ENCODE data around the gene CLK2. TPM values are rescaled to one million over a fixed set of nuclear protein-coding genes. Genes with fewer than 3 reads are reported as not detected.

CLK2 gene
- total and polyA plus RNA-seq, 2 of the 13 experiments (the other 11 are each of a cell fraction or from before 2014, with no cell fraction given), result 20.1 to 73.5 TPM

GRCh38 chr1:155255243-155256007 lies 17.9 kb downstream of the CLK2 start, which contains the start of gene ENTREP3 (continued):
- TF ChIP-seq ATRX (CRISPR knock-in tag; IDR thresholded peaks at IDR 0.05; ENCODE audit: borderline replicate concordance), result no peak
- TF ChIP-seq ZNF121 (CRISPR knock-in tag; IDR thresholded peaks at IDR 0.05), result no peak
- 0 out of 2 replicates have a peak, but pooled peaks have one; percentile 38 for TF ChIP-seq E2F1 (CRISPR knock-in tag; IDR thresholded peaks at IDR 0.05)
- peak; percentile 58; the same call in 1 of the 2 replicates for TF ChIP-seq ZNF784 (CRISPR knock-in tag; IDR thresholded peaks at IDR 0.05; ENCODE audit: borderline replicate concordance)
- no peak for TF ChIP-seq ELK4 (CRISPR knock-in tag; IDR thresholded peaks at IDR 0.05; ENCODE audit: borderline replicate concordance)
- TF ChIP-seq GATAD1 (CRISPR knock-in tag; IDR thresholded peaks at IDR 0.05), result peak; percentile 78
- TF ChIP-seq ZBTB7B (CRISPR knock-in tag; IDR thresholded peaks at IDR 0.05), result no peak
- TF ChIP-seq ZNF577 (CRISPR knock-in tag; IDR thresholded peaks at IDR 0.05; ENCODE audit: borderline replicate concordance, low read depth), result no peak
- TF ChIP-seq ZNF318 (CRISPR knock-in tag; IDR thresholded peaks at IDR 0.05), result peak; percentile 21; the same call in 1 of the 2 replicates
- no peak for TF ChIP-seq ZNF616 (CRISPR knock-in tag; IDR thresholded peaks at IDR 0.05; ENCODE audit: low read depth)
- peak; percentile 20; the same call in 1 of the 2 replicates for TF ChIP-seq SIX4 (CRISPR knock-in tag; IDR thresholded peaks at IDR 0.05)
- no peak for TF ChIP-seq FOXP1 (IDR thresholded peaks at IDR 0.05)
- TF ChIP-seq FOXP1 (CRISPR knock-in tag; IDR thresholded peaks at IDR 0.05), result no peak
- peak; percentile 52; the same call in 1 of the 2 replicates for TF ChIP-seq ZNF740 (CRISPR knock-in tag; IDR thresholded peaks at IDR 0.05)
- peak; percentile 40; the same call in 1 of the 2 replicates for TF ChIP-seq RXRA (CRISPR knock-in tag; IDR thresholded peaks at IDR 0.05)
- no peak for TF ChIP-seq E2F2 (CRISPR knock-in tag; IDR thresholded peaks at IDR 0.05; ENCODE audit: borderline replicate concordance)

All from HepG2 (cell line).